ENCODE measurements around the gene NNMT.

NNMT gene

DNA sequence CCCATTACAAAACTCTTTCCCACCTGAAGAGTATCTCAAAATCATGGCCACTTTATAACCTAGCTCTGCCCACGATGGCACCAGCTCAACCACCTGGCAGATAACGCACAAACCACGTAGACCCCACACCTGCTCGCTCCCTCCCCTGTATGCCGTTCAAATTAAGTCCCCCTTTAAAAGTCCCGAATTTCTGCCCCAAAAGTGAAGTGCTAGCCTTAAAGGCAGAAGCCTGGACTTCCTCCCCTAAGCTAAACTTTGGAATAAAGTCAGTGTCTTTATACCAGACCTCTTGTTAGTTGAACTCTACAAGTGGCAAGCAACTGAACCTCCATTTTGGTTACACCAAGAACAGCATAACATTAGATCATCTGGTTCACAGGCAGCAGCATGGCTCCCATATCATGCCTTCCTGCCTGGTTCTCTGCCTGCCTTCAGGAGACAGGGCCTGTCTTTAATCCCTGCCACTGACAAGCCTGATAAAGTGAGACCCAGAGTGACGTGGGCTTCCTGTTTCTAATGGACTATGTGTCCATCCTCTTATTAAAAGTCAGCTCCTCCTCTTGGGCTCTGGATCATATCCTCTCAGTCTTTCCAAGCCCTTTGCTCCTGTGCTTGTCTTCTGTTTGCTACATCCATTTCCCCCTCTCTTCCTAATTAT, 32.6 kb upstream of the NNMT start:
- no peak for DNase-seq

DNA sequence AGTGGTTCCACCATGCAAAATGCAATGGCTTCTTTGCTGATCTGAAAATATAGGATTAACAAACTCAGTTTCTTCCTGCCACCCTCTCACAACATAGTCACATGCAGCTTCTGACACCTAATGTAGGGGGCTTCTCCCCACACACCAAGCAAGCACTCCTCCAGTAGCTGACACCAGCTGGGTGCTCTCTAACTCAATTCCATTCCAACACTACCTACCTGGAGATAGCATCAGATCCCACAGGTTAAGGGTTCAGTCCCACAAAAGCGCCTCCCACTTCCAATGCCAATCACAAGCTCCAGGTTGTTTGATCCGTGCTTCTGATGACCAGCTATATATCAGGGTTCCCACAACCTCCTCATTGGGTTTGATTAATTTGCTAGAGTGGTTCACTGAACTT, 31.8 kb upstream of the NNMT start:
- no peak for DNase-seq

DNA sequence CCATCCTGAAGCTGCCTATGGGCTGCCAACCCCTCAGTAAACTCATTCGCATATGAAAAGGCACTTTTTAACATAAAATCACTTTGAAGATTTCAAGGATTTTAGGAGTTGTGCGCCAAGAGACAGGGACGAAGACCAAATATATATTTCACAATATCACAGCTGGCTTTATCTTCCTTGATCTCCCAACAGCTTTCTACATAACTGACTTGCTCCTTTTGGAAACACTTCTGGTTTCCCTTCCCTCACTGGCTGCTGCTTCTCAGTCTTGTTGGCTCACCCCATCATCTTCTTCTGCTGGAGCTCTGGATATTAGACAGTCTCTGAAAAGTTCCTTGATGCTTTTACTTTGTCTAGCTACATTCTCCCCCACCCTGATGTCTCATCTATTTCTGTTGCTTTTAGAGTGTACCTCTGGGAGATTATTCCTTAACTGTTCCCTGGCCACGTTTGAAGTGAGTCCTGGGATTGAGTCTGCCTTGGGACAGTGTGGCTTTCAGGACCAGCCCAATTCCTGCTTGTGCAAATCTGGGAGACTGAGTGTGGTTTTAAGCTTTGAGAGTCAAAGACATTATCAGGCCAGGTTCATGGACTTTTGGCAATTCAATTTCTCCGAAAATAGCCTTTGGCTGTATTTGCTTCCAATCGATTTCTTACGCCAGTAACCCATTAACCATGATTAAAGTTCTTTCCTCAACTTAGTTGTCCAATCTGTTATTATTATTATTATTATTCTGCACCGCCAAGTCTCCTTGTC, 30.9 kb upstream of the NNMT start:
- no peak for DNase-seq

DNA sequence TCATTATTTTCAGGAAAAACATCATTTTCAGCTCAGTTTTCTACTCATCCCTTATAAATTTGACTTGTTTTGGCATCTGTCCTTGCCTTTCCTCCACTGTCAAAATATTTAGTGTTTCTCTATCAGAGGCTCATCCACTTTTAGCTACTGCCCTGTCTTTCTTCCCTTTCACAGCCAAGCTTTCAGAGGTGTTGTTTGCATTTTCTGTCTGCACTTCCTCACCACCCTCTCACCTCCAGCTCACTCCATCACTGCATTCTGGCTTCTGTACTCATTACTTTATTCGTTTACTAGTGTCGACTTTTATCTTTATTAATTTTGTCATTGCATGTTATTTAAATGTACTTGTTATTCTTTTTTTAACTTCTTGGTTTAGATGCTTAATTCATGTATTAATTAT, 26.7 kb upstream of the NNMT start:
- no peak for DNase-seq

DNA sequence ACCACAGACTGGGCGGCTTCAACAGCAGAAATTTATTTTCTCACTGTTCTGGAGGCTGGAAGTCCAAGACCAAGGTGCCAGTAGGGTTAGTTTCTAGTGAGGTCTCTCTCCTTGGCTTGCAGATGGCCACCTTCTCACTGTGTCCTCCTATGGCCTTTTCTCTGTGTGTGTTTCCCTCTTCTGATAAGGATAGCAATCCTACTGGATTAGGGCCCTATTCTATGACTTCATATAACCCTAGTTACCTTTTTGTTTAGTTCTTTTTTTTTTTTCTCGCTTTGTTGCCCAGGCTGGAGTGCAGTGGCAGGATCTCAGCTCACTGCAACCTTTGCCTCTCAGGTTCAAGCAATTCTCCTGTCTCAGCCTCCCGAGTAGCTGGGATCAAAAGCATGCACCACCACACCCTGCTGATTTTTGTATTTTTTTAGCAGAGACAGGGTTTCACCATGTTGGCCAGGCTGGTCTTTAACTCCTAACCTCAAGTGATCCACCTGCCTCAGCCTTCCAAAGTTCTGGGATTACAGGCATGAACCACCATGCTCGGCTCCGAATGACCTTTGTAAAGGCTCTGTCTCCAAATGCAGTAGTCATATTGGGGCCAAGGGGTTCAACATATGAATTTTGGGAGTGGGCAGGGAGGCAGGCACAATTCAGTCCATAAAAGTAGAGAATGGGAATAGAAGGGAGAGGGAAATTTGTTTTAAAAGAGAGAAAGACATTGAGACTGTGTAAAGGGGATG, 25.5 kb upstream of the NNMT start:
- no peak for DNase-seq

DNA sequence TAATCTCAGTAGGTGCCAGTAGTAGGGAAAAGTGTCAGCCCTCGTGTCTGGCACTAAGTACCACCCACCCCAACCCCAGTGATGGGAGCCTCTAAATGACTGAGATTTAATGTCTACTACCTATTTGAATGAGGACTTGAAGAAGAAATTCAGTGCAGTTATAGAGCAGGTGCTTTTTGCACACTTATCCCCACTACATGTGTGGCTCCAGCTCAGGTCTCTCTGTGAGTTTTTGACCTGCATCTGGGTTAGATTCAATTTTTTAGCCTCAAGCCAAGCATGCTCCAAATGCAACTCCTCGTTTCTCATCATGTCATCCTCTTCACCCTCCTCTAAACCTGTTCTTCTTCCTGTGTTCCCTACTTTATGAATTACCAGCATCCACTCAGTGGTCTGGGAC, 24.9 kb upstream of the NNMT start:
- no peak for DNase-seq

DNA sequence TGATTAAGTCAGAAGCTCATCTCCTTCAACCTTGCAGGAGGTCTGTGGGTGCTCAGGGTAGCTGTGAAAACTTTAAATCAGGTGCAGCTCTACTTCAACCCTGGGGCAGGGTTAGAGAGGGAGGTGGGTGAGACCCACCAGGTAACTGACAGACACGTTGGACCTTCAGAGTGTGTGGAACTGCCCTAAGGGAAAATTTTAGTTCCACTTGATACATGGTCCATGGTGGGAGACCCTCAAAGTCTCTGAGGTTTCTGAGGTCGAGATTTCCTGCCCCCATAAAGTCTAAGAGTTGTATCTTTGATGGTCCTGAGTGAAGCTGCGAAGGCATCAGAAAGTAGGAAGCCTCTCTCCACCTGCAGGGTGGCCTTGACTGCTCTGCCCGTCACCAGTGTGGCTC, 23.9 kb upstream of the NNMT start:
- no peak for DNase-seq

DNA sequence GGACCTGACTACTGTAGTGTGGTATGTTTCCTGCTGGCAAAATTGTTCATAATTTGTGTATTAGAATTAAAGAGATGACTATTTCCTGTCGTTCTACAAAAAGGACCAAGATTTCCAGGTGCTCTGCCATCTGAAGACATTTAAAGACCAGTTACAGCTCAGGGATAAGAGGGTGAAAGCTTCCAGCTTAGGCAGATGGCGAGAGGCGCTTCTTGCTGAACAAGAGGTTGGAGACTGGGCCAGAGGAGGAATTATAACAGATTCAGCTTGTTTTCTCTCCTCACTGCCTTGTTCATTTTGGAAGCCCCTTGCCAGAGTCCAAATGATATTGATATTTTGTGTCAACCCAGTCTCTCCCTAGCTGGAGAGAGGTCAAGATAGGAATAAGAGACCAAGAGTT, 23.1 kb upstream of the NNMT start:
- no peak for DNase-seq

DNA sequence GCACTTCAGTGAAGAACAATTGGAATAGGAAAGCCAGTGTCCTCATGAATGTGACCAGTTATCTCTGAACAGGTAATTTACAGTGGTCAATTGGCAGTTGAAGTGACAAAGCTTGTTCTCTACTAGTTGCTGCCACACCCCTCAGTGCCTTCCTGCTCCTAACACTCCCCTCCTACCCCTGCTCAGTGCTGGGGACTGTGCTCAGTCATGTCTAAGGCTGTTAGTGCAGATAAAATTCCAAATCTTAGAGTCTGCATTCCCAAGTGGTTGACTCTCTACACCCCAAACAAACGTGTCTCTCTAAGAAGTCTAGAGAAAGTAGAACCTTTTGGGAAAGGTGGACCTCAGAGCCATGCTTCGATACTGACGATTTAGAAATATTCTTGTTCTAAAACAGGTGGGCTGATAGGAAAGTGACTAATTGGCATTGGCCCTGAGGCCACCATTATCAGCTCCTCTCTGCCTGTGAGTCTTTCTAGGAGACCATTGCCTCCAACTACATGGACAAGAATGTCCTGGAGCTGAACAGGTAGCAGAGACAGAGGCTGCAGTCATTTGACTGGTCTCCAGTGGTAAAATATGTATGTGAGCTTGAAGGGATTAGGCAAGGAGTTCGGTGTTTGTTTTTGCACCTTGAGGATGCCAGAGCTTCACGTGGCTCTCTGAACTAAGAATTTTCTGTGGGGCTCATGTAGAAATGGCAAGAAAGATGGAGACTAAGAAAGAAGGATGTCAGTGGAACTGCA, 22.1 kb upstream of the NNMT start:
- no peak for DNase-seq

DNA sequence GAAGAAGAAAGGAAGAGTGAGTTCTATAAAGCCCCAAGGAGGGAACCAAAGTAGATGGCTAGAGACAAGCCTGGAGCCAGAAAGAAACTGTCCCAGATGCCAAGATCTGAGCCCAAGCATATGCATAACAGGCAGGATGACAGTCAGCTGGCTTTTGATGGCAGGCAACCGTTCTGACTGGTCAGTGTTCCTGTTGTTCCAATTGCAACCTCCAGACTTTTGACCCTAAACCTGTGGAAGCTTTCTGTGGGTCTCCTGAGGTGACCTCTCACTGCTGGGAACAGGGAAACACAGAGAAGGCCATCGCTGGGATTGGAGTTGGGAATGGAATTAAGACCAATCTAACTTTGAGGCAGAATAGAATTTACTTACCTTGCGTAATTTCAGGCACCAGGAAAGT, 21.6 kb upstream of the NNMT start:
- no peak for DNase-seq

DNA sequence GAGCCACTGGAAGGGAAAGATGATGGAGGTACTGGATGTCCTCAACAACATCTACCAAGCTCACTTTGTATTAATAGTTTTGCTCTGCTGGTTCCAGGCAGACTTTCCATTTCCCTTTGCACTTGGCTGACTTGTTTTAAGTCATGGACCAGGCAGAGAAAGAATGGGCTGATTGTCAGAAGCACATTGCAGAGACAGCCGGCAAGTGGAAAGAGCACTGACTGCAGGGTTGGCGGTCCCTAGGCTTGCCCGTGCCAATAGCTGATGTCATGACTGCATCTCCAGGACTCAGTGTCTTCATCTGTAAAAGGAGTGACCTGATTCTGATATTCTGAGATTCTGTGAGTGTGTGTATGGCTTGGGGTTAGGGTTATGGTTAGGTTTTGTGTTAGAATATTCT, 20.9 kb upstream of the NNMT start:
- DNase-seq = no peak

DNA sequence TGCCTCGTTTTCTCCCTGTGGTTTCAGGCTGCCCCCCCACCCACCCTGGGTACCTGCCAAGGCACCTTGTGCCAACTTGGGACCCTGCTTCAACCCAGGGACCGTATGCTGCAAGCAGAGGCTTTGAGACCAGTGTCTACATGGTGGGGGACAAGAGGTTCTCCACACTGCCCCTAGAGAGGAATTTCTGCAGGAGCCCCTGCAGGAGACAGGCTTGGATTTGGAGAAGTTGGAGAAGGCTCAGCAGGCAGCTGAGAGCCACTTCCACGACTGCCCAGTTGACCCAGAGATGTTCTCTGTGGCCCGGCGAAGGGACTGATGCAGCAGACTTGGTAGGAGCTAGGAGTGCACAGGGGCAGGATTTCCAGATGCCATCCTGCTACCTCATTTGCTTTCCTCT, 20.1 kb upstream of the NNMT start:
- DNase-seq = no peak

DNA sequence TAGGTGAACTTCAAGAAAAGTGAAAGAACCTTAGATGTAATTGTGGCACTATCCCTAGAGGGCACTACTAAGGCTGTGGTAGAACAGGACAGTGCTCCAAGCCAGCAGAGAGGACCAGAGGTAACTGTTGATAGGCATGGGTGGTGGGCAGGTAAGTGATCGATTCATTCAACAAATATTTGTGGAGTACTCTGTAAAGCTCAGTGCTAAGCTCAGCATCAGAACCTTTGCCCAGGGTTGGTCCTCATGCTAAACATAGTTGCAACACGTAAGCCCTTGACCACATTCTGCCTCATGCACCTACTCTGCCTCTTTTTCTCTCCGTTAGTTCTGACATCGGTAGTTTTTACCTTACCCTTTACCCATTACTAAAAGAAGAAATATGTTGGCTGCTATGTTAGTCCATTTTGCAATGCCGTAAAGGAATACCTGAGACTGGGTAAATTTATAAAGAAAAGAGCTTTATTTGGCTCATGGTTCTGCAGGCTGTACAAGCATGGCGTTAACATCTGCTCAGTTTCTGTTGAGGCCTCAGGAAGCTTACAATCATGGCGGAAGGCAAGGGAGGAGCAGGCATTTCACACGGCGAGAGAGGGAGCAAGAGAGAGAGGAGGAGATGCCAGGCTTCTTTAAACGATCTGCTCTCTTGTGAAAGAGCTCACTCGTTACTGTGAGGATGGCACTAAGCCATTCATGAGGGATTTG, 18.4 kb upstream of the NNMT start:
- DNase-seq = no peak

DNA sequence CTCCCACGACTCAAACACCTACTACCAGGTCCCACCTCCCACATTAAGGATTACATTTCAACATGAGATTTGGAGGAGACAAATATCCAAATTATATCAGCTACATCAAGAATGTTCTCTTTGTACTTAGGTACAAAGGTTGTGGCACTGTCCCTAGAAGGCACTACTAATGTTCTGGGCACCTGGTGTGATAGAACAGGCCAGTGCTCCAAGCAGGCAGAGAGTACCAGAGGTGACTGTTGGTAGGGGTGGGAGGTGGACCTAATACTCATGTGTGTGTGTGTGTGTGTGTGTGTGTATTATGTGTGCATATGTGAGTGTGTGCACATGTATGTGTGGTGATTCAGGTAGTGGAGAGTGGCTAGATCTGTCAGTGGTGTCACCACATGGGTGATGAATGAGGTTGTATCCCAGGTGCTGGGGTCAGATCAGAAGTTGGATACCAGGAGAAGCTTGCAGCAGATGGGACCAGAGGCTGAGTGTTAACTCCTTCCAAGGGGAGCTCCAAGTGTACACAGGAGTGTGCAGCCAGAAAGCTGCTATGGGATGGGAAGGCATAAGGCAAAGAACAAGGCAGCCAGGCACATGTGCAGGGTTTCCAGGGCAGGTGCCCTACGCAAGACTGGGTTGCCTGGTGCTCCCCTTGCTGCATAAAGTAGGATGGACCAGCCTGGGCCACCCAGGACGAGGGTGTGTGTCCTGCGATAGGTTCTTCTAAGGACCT, 17.7 kb upstream of the NNMT start:
- DNase-seq = no peak

DNA sequence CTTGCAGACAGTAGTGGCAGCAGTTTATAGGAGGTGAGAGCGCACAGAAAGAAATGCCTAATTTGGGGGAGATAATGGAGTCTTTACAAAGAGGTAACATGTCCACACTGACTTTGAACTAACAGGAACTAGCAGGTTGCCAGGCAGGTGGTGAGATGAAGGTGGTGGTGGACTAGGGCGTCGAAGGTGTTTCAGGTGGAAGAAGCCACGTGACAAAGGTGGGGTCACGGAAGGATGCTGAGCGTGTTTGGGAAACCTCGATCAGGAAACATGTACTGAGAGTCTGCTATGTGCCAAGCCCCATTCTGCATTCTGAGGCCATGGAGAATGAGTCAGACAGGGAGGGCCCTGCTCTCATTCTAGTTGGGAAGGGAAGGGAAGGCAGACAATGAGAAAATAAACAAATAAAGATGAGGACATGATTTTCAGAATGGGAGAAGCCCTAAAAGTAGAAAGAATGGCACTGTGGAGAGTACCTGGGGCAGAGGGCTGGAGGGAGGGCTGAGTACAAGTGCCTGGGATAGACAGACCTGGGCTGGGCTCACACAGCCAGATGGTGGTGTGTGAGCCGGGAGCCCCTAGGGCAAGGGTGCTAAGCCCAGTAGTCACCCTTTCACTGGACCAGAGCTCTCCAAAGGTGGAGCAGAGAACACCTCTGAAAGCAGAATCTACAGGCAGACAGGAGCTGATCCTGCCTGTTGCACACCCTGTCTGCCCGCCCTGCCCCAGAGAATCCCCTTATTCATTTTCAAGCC, 16.2 kb upstream of the NNMT start:
- DNase-seq = no peak

DNA sequence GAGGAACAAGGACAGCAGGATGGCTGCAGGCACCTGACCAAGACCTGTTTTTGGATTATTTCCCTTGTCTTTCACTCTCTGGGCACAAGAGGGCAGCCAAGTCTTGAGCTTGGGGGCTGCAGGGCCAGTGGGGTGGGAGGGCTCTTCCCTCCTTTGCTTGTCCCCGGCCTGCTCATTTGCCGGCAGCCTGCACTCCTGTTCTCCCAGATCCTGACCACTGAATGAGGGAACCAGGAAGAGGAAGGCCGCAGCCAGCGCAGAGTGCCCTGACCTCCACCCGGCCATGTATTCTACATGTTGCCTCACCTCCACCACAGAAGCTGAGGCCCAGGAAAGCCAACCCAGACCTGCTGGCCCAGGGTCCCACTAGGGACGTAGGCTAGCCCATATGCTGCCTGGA, 15.5 kb upstream of the NNMT start:
- DNase-seq = no peak

DNA sequence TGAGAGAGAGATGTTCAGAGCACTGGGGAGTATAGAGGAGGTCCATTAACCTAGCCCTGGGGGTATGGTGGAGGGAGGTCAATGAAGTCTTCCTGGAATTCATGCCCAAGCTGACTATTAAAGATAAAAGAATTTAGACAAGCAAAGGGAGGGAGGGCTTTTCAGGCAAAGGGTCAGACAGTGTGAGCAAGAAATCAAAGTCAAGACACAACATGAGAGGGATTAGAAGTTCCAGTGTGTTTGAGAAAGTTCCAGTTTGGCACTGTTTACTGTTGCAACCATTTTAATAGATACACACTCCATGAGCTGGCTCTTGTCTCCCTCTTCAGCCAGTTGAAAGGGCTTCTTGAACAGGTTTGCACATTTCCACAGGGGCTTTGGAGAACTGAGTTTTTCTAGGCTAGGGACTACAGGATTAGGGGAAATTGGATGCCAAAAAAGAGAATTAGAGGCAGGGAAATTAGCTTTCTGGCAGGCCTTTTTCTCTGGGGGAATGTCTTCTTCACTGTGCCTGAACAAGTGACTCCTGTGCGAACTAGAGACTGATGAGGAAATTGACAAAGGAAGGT, 14.7 kb upstream of the NNMT start:
- no peak for DNase-seq

DNA sequence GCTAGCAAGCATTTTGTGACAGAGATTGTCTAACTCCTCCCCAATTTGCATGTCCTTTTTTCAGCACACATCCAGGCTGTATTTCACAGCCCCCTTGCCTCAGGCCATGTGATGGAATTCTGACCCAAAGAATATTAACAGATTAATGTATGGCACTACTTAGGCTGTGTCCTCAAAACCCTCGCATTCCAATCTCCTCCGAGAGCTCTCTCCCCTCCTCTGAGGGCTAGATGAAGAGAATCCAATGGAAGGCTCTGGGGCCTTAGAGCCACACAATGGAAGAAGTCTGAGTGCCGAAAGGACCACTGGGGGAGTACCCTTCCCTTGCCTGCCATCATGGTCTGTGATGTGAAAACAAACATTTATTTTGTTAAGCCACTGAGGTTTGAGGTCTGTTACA, 13.7 kb upstream of the NNMT start:
- DNase-seq = no peak

DNA sequence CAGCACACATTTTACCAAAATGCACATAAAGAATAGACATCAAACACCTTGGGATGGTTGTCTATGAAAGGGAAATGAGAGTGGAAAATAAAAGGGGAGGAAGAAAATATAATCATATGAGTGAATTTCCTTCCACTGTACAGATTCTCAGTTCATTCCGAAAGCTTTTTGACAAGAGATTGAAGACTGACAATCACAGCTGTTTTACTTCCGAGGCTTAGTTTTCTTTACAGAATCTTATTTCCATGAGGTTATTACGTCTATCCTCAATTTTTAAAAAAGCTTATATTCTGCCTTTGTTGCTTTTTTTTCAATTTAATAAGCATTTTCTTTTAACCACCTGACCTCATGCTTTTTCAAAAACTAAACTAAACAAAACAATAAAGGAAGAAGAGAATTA, 12.8 kb upstream of the NNMT start:
- no peak for DNase-seq

DNA sequence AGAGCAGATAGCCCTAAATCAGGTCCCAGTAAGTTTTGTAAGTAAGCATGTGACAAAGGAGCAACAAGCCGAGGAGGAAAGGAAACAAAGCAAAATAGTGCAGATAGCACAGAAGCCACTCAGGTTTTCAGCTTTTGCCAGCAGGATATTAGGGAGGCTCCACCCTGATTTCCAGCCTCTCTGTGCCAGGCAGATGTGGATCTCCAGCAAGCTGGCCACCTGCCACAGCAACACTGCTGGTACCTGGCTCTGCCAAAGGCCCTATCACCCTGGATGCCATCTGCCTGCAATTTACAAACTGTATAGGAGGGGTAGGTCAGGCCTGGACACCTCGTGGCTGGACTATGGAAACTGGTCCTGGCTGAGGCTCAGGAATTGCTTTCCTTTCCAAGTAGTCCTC, 12.2 kb upstream of the NNMT start:
- no peak for DNase-seq

DNA sequence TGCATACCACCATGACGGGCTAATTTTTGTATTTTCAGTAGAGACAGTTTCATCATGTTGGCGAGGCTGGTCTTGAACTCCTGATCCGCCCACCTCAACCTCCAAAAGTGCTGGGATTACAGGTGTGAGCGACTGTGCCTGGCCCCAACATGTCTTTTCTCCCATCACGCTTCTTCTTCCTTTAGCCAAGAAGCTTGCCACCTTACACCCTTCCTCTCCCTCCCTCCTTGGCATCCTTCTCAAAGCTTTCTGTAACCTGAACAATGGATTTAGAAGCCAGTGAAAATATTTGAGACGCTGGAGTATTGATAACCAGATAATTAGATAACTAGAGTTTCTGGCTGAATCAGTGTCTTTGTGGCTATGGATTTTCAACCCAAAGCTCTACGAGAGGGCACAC, 11.3 kb upstream of the NNMT start:
- DNase-seq = no peak
